HEK293 (cell line): ENCODE measurements around the gene RGS6.

Experiments used
- CTCF ChIA-PET: fragments of 350-600 bp; formaldehyde crosslinking; extraction: SDS; loops from one replicate; lab custom pipeline; 2021; ENCODE audit warnings: antibody characterized with exemption; lab: Yijun Ruan, JAX
- POLR2A ChIA-PET: fragments of 300-600 bp; formaldehyde crosslinking; extraction: SDS; loops from one replicate; lab custom pipeline; 2020; ENCODE audit warnings: antibody characterized with exemption, inconsistent platforms; lab: Yijun Ruan, JAX
- H3K27ac ChIP-seq: fragments of 200-500 bp; sonication (Bioruptor generic); 2 replicates; pipeline ENCODE4 v1.5.1; 2014; ENCODE audit warnings: low read depth, low read length, control low read depth, inconsistent platforms; ENCODE audit errors: extremely low read depth
- H3K36me3 ChIP-seq, 2 experiments: fragments of 200-500 bp in 1 of 2; sonication (Bioruptor generic) in 1 of 2; 1 replicate in 1 of 2; 2 replicates in 1 of 2; pipeline ENCODE4 v1.5.1; 2014 to 2017; ENCODE audit warnings: inconsistent platforms in 2 of 2, low read length in 2 of 2; ENCODE audit not compliant: control insufficient read depth in 2 of 2, insufficient read depth in 1 of 2
- H3K4me1 ChIP-seq: fragments of 200-500 bp; sonication (Bioruptor generic); 2 replicates; pipeline ENCODE4 v1.5.1; 2014; ENCODE audit warnings: mild to moderate bottlenecking, low read length, inconsistent platforms; ENCODE audit not compliant: control insufficient read depth, insufficient read depth
- H3K4me3 ChIP-seq: 2 replicates; pipeline ENCODE4 v1.5.1; 2011; ENCODE audit warnings: low read depth, mild to moderate bottlenecking, control low read depth, low read length, moderate library complexity
- H3K9me3 ChIP-seq: fragments of 200-500 bp; sonication (Bioruptor generic); 2 replicates; pipeline ENCODE4 v1.5.1; 2014; ENCODE audit warnings: low read depth, low read length, inconsistent platforms; ENCODE audit not compliant: control insufficient read depth, insufficient read depth
- GLIS1 ChIP-seq: fragments of 450-650 bp; formaldehyde crosslinking; IDR thresholded peaks from 2 replicates; pipeline ENCODE4 v1.5.1; 2016; ENCODE audit warnings: missing biosample characterization, missing genetic modification characterization
- HOXA7 ChIP-seq: sonication (generic); formaldehyde crosslinking; IDR thresholded peaks from 2 replicates; pipeline ENCODE4 v1.8.1; 2022; ENCODE audit warnings: missing genetic modification reagents, borderline replicate concordance
- HOXC10 ChIP-seq: sonication (generic); formaldehyde crosslinking; IDR thresholded peaks from 2 replicates; pipeline ENCODE4 v1.8.1; 2023; ENCODE audit warnings: mild to moderate bottlenecking, missing genetic modification reagents
- INSM2 ChIP-seq: fragments of 450-650 bp; formaldehyde crosslinking; IDR thresholded peaks from 2 replicates; pipeline ENCODE4 v1.5.1; 2016; ENCODE audit warnings: missing biosample characterization, missing genetic modification characterization
- REPIN1 ChIP-seq: fragments of 450-650 bp; formaldehyde crosslinking; IDR thresholded peaks from 2 replicates; pipeline ENCODE4 v1.5.1; 2017; ENCODE audit warnings: missing biosample characterization, missing genetic modification characterization, low read depth
- SCRT1 ChIP-seq: fragments of 450-650 bp; formaldehyde crosslinking; IDR thresholded peaks from 2 replicates; pipeline ENCODE4 v1.5.1; 2016; ENCODE audit warnings: missing biosample characterization, missing genetic modification characterization, borderline replicate concordance
- ZBTB1 ChIP-seq: fragments of 450-650 bp; formaldehyde crosslinking; IDR thresholded peaks from 2 replicates; pipeline ENCODE4 v1.5.1; 2016; ENCODE audit warnings: missing biosample characterization, missing genetic modification characterization
- ZEB2 ChIP-seq: fragments of 450-650 bp; formaldehyde crosslinking; IDR thresholded peaks from 2 replicates; pipeline ENCODE4 v1.5.1; 2016; ENCODE audit warnings: missing biosample characterization, missing genetic modification characterization
- ZFP37 ChIP-seq: fragments of 450-650 bp; formaldehyde crosslinking; IDR thresholded peaks from 2 replicates; pipeline ENCODE4 v1.5.1; 2016; ENCODE audit warnings: missing biosample characterization, missing genetic modification characterization
- ZFP69B ChIP-seq: fragments of 450-650 bp; formaldehyde crosslinking; IDR thresholded peaks from 2 replicates; pipeline ENCODE4 v1.5.1; 2016; ENCODE audit warnings: missing biosample characterization, missing genetic modification characterization
- ZNF174 ChIP-seq: fragments of 450-650 bp; formaldehyde crosslinking; IDR thresholded peaks from 2 replicates; pipeline ENCODE4 v1.5.0; 2017; ENCODE audit warnings: missing biosample characterization, mild to moderate bottlenecking, missing genetic modification characterization
- ZNF175 ChIP-seq: fragments of 450-650 bp; formaldehyde crosslinking; IDR thresholded peaks from 2 replicates; pipeline ENCODE4 v1.5.1; 2016; ENCODE audit warnings: missing biosample characterization, missing genetic modification characterization
- ZNF202 ChIP-seq: fragments of 450-650 bp; formaldehyde crosslinking; IDR thresholded peaks from 2 replicates; pipeline ENCODE4 v1.5.1; 2016; ENCODE audit warnings: missing biosample characterization, missing genetic modification characterization, borderline replicate concordance
- ZNF366 ChIP-seq: fragments of 450-650 bp; formaldehyde crosslinking; conservative IDR thresholded peaks from 2 replicates; pipeline ENCODE4 v1.5.1; 2016; ENCODE audit warnings: missing biosample characterization, missing genetic modification characterization
- ZNF514 ChIP-seq: fragments of 450-650 bp; formaldehyde crosslinking; IDR thresholded peaks from 2 replicates; pipeline ENCODE4 v1.5.1; 2016; ENCODE audit warnings: missing biosample characterization, missing genetic modification characterization
- ZNF571 ChIP-seq: fragments of 450-650 bp; formaldehyde crosslinking; IDR thresholded peaks from 2 replicates; pipeline ENCODE4 v1.5.0; 2017; ENCODE audit warnings: missing biosample characterization, missing genetic modification characterization
- ZNF580 ChIP-seq: fragments of 450-650 bp; formaldehyde crosslinking; IDR thresholded peaks from 2 replicates; pipeline ENCODE4 v1.5.1; 2016; ENCODE audit warnings: missing biosample characterization, missing genetic modification characterization
- ZNF610 ChIP-seq: fragments of 450-650 bp; formaldehyde crosslinking; IDR thresholded peaks from 2 replicates; pipeline ENCODE4 v1.5.1; 2016; ENCODE audit warnings: missing biosample characterization, missing genetic modification characterization, borderline replicate concordance
- ZNF621 ChIP-seq: fragments of 450-650 bp; formaldehyde crosslinking; IDR thresholded peaks from 2 replicates; pipeline ENCODE4 v1.5.1; 2017; ENCODE audit warnings: missing biosample characterization, missing genetic modification characterization
- ZNF626 ChIP-seq: fragments of 450-650 bp; sonication (Bioruptor Pico); formaldehyde crosslinking; IDR thresholded peaks from 2 replicates; pipeline ENCODE4 v1.5.1; 2018; ENCODE audit warnings: missing biosample characterization, missing genetic modification characterization, inconsistent platforms
- ZNF654 ChIP-seq: fragments of 450-650 bp; formaldehyde crosslinking; IDR thresholded peaks from 2 replicates; pipeline ENCODE4 v1.5.1; 2016; ENCODE audit warnings: low read depth, missing biosample characterization, missing genetic modification characterization
- ZNF692 ChIP-seq: fragments of 450-650 bp; formaldehyde crosslinking; IDR thresholded peaks from 2 replicates; pipeline ENCODE4 v1.5.1; 2016; ENCODE audit warnings: missing biosample characterization, missing genetic modification characterization
- ZNF707 ChIP-seq: fragments of 450-650 bp; formaldehyde crosslinking; IDR thresholded peaks from 2 replicates; pipeline ENCODE4 v1.5.1; 2016; ENCODE audit warnings: missing biosample characterization, missing genetic modification characterization
- ZNF768 ChIP-seq: fragments of 450-650 bp; formaldehyde crosslinking; IDR thresholded peaks from 2 replicates; pipeline ENCODE4 v1.5.1; 2018; ENCODE audit warnings: missing biosample characterization, mild to moderate bottlenecking, missing genetic modification characterization
- ZNF777 ChIP-seq: fragments of 450-650 bp; formaldehyde crosslinking; IDR thresholded peaks from 2 replicates; pipeline ENCODE4 v1.5.1; 2017; ENCODE audit warnings: missing biosample characterization, missing genetic modification characterization, borderline replicate concordance

The RGS6 gene

GRCh38 chr14:72291908-72292688, 359.9 kb downstream of the RGS6 start:
- ChIA-PET CTCF (interaction anchor here (0.5 to 1.2 kb wide), 10 partner anchors 18 to 1188 kb away, joined by 3 to 4 read pairs (median 3); no protein-coding TSS in a partner anchor), POLR2A (no interaction called here)
- no peaks in the 10 kb centered on the region for H3K36me3 ChIP-seq
- no peaks in the 10 kb centered on the region for H3K4me1 ChIP-seq
- no peak overlapping the region for H3K4me3 ChIP-seq
- no peak overlapping the region for H3K27ac ChIP-seq
- no peaks in the 10 kb centered on the region for H3K9me3 ChIP-seq
- TF ChIP-seq ZNF654 (tag by site-specific recombination) (peak; percentile 45), ZFP37 (no peak)

GRCh38 chr14:72292689-72293024, 360.4 kb downstream of the RGS6 start:
- Histone ChIP-seq H3K27ac (no peak overlapping the region), H3K4me3 (no peak overlapping the region), H3K9me3 (no peaks in the 10 kb centered on the region)
- TF ChIP-seq ZFP69B = no peak
- TF ChIP-seq ZNF707 (tag by site-specific recombination) = no peak
- TF ChIP-seq, all 188 proteins: peak for 0
- Histone ChIP-seq H3K4me1 (no peaks in the 10 kb centered on the region), H3K36me3 (no peaks in the 10 kb centered on the region)
- ChIA-PET CTCF (interaction anchor here (0.5 to 1.0 kb wide), 4 partner anchors 21 to 769 kb away, joined by 3 to 4 read pairs (median 4); no protein-coding TSS in a partner anchor), POLR2A (no interaction called here)

- no peak overlapping the region for H3K4me3 ChIP-seq
- ChIA-PET POLR2A (interaction anchor here (0.6 kb wide), 1 partner anchor 181 kb away, joined by 3 read pairs; no protein-coding TSS in a partner anchor), CTCF (no interaction called here)
- TF ChIP-seq HOXA7 (no peak), ZNF692 (tag by site-specific recombination) (no peak), HOXC10 (CRISPR knock-in tag) (no peak), ZNF175 (tag by site-specific recombination) (no peak), ZNF768 (tag by site-specific recombination) (no peak), INSM2 (tag by site-specific recombination) (no peak), ZNF202 (no peak), REPIN1 (tag by site-specific recombination) (no peak), ZNF610 (no peak), ZNF366 (no peak), ZNF571 (tag by site-specific recombination) (no peak)
- no peaks in the 10 kb centered on the region for H3K36me3 ChIP-seq
- H3K27ac ChIP-seq = no peak overlapping the region
- H3K9me3 ChIP-seq = no peaks in the 10 kb centered on the region
- H3K4me1 ChIP-seq = no peaks in the 10 kb centered on the region
Measured at GRCh38 chr14:72301352-72301751, 369.1 kb downstream of the RGS6 start.

GRCh38 chr14:72303930-72304329, 371.7 kb downstream of the RGS6 start:
- CTCF ChIA-PET = no interaction called here
- no peak overlapping the region for H3K27ac ChIP-seq
- POLR2A ChIA-PET = no interaction called here
- TF ChIP-seq GLIS1 (tag by site-specific recombination) = no peak
- TF ChIP-seq ZEB2 (tag by site-specific recombination) = no peak
- TF ChIP-seq SCRT1 (tag by site-specific recombination) = no peak
- TF ChIP-seq ZNF777 (tag by site-specific recombination) = no peak
- no peak for TF ChIP-seq ZNF514 (tag by site-specific recombination)
- TF ChIP-seq ZNF626 = no peak
- TF ChIP-seq ZNF621 (tag by site-specific recombination) = no peak
- no peak for TF ChIP-seq ZNF174
- TF ChIP-seq REPIN1 (tag by site-specific recombination) = no peak
- TF ChIP-seq ZNF580 (tag by site-specific recombination) = no peak
- TF ChIP-seq ZBTB1 (tag by site-specific recombination) = no peak

More at GRCh38 chr14:72303930-72304329, 371.7 kb downstream of the RGS6 start:
- Histone ChIP-seq H3K9me3 (no peaks in the 10 kb centered on the region), H3K4me1 (no peaks in the 10 kb centered on the region), H3K4me3 (no peak overlapping the region), H3K36me3 (no peaks in the 10 kb centered on the region)
